ENCODE measurements around the gene DIS3L2. TPM values are rescaled to one million over a fixed set of nuclear protein-coding genes. Genes with fewer than 3 reads are reported as not detected.

The DIS3L2 gene
- total RNA-seq, 4 donors from 2014 or later: 16.1 to 26.7 (median 22.0) TPM

DNA sequence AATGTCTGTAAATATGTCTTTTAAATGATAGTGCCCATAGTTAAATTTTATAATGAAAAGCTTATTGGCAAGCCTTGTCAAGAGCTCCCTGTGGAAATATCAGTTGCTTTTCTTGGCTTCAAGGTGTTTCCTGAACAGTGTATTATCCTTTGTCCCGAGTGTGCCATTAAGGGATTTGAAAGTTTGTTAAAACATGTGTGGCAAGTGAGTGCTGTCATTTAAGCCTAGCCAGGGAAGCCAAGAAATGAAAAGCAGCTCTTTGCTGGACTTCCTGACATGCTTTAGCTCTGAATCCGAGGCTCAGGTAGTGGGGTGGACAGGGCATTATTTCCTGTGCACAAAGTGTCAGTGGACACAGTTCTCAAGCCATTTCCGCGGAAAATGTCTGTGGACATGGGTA, 111.5 kb downstream of the DIS3L2 start:
- Histone ChIP-seq H3K4me3 (no peak overlapping the region), H3K4me1 (peaks cover 0 to 24% (median 10%) of the 10 kb centered on the region in 4 donors), H3K9me3 (no peaks in the 10 kb centered on the region), H3K36me3 (no peaks in the 10 kb centered on the region), H3K27me3 (no peaks in the 10 kb centered on the region), H3K27ac (replicated peaks in 1 of 4) (no peak overlapping the region)
- TF ChIP-seq, protein P1, sequence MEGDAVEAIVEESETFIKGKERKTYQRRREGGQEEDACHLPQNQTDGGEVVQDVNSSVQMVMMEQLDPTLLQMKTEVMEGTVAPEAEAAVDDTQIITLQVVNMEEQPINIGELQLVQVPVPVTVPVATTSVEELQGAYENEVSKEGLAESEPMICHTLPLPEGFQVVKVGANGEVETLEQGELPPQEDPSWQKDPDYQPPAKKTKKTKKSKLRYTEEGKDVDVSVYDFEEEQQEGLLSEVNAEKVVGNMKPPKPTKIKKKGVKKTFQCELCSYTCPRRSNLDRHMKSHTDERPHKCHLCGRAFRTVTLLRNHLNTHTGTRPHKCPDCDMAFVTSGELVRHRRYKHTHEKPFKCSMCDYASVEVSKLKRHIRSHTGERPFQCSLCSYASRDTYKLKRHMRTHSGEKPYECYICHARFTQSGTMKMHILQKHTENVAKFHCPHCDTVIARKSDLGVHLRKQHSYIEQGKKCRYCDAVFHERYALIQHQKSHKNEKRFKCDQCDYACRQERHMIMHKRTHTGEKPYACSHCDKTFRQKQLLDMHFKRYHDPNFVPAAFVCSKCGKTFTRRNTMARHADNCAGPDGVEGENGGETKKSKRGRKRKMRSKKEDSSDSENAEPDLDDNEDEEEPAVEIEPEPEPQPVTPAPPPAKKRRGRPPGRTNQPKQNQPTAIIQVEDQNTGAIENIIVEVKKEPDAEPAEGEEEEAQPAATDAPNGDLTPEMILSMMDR (IDR thresholded peaks at IDR 0.05): no peak
- TF ChIP-seq POLR2AphosphoS5 (IDR thresholded peaks at IDR 0.05): no peak
- TF ChIP-seq EP300 (IDR thresholded peaks at IDR 0.05): no peak
- no peak for TF ChIP-seq POLR2A (IDR thresholded peaks at IDR 0.05; ENCODE audit: low read depth)
- intact Hi-C loops (cut with DNase I): no loop called here
- 63% methylated on average over 4 of the region's 4 CpGs for WGBS
- DNase-seq (ENCODE audit: extremely low spot score): no peak

DNA sequence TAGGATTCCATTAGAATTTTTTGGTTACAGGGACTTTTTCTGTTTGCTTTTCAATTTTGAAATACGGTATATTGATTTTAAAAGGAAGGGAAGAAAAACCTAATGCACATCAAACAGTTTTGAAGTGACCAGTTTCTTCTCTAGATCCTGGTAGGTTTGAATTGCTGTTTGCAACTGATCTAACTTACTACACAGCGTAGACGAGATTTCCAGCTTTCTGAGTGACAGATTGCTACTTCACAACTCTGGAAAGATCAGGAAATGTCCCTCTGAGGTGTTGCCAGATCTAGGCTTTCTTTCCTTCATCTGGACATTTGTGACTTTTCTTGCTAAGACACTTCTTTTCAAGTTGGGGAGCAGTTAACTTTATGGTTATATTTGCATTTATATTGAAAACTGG, 112.2 kb downstream of the DIS3L2 start:
- Histone ChIP-seq H3K36me3 (no peaks in the 10 kb centered on the region), H3K4me1 (peaks cover 0 to 24% (median 10%) of the 10 kb centered on the region in 4 donors), H3K9me3 (no peaks in the 10 kb centered on the region), H3K4me3 (no peak overlapping the region), H3K27me3 (no peaks in the 10 kb centered on the region), H3K27ac (replicated peaks in 1 of 4) (no peak overlapping the region)
- TF ChIP-seq EP300 (IDR thresholded peaks at IDR 0.05) (no peak), POLR2AphosphoS5 (IDR thresholded peaks at IDR 0.05) (no peak), POLR2A (IDR thresholded peaks at IDR 0.05; ENCODE audit: low read depth) (no peak)
- TF ChIP-seq, protein P1 (IDR thresholded peaks at IDR 0.05): no peak
- no peak for DNase-seq (ENCODE audit: extremely low spot score)
- intact Hi-C loops (cut with DNase I): no loop called here
- 84% methylated on average over 3 of the region's 3 CpGs for WGBS

DNA sequence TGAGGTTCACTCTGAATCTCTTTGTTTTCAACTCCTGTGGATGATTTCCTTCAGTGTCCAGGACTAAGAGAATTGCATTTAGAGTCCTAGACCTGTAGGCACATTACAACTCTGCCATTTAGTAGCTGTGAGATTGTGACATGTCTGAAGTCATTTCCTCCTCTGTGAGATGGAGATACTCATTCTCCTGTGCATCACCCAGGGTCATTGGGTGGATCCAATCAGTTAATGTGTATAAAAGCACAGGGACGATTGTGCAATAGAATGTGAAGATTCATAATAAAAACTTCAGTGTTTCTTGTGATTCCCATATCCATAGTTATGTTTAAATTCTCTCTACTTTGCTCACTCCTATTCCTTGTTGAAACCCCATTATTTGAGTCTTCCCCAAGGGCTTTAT, 113.6 kb downstream of the DIS3L2 start:
- TF ChIP-seq EP300 (IDR thresholded peaks at IDR 0.05) (no peak), POLR2AphosphoS5 (IDR thresholded peaks at IDR 0.05) (no peak), POLR2A (IDR thresholded peaks at IDR 0.05; ENCODE audit: low read depth) (no peak)
- TF ChIP-seq, protein P1 (IDR thresholded peaks at IDR 0.05): no peak
- H3K4me1 ChIP-seq: peaks cover 0 to 23% (median 10%) of the 10 kb centered on the region in 4 donors
- WGBS: 74% methylated on average over 1 of the region's 1 CpG
- H3K27ac ChIP-seq (replicated peaks in 1 of 4): no peak overlapping the region
- H3K4me3 ChIP-seq: no peak overlapping the region
- no peak for DNase-seq (ENCODE audit: extremely low spot score)
- no peaks in the 10 kb centered on the region for H3K36me3 ChIP-seq
- no peaks in the 10 kb centered on the region for H3K27me3 ChIP-seq
- H3K9me3 ChIP-seq: no peaks in the 10 kb centered on the region
- intact Hi-C loops (cut with DNase I): no loop called here

DNA sequence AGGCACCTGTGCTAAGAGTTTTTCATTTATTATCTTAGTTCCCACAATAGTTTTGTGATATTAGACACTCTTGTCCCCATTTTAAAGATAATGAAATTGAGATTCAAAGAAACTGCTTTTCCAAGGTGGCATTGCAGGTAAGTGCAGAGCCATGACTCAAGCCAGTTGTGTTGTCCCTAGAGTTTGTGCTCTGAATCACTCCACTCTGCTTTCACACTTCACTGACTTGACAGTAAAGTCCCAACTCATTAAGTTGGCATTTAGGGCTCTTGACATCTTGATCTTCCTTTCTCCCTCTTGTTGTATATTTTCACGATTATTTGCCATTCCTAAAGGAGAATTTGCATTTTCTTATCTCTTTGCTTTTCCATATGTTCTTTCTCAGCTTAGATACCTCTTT, 114.3 kb downstream of the DIS3L2 start:
- TF ChIP-seq POLR2A (IDR thresholded peaks at IDR 0.05; ENCODE audit: low read depth): no peak
- TF ChIP-seq, protein P1 (IDR thresholded peaks at IDR 0.05): no peak
- TF ChIP-seq POLR2AphosphoS5 (IDR thresholded peaks at IDR 0.05): no peak
- no peak for TF ChIP-seq EP300 (IDR thresholded peaks at IDR 0.05)
- intact Hi-C loops (cut with DNase I): no loop called here
- H3K4me3 ChIP-seq: no peak overlapping the region
- no peak for DNase-seq (ENCODE audit: extremely low spot score)
- peaks cover 0 to 20% (median 8%) of the 10 kb centered on the region in 4 donors for H3K4me1 ChIP-seq
- no peaks in the 10 kb centered on the region for H3K27me3 ChIP-seq
- H3K36me3 ChIP-seq: no peaks in the 10 kb centered on the region
- no peak overlapping the region for H3K27ac ChIP-seq (replicated peaks in 1 of 4)
- WGBS: 87% methylated on average over 1 of the region's 1 CpG
- H3K9me3 ChIP-seq: no peaks in the 10 kb centered on the region

DNA sequence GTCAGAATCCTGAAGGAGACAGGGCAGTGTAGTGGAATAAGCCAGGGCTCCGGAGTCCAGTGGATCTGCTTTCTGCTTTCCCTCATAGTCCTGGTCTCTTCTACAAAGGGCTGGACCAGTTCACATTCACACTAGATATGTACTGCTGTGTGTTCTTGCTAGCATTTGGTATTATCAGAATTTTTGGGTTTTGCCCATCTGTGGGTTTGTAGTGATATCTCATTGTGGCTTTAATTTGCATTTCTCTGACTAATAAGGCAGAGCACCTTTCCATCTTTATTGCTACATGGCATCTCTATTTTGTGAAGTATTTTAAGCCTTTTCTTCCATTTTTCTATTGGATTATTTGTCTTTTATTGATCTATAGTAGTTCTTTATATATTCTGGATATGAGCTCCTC, 114.8 kb downstream of the DIS3L2 start:
- DNase-seq (ENCODE audit: extremely low spot score): no peak
- WGBS: 94% methylated on average over 1 of the region's 1 CpG
- Histone ChIP-seq H3K9me3 (no peaks in the 10 kb centered on the region), H3K27ac (replicated peaks in 1 of 4) (no peak overlapping the region), H3K4me3 (no peak overlapping the region), H3K4me1 (peaks cover 0 to 20% (median 8%) of the 10 kb centered on the region in 4 donors), H3K27me3 (no peaks in the 10 kb centered on the region), H3K36me3 (no peaks in the 10 kb centered on the region)
- intact Hi-C loops (cut with DNase I): no loop called here
- TF ChIP-seq POLR2AphosphoS5 (IDR thresholded peaks at IDR 0.05): no peak
- TF ChIP-seq EP300 (IDR thresholded peaks at IDR 0.05): no peak
- TF ChIP-seq POLR2A (IDR thresholded peaks at IDR 0.05; ENCODE audit: low read depth): no peak
- TF ChIP-seq, protein P1 (IDR thresholded peaks at IDR 0.05): no peak

Measured in esophagus muscularis mucosa (tissue), 4 donors.